Measurements from ENCODE around the gene TNRC6B.

TNRC6B gene

GRCh38 chr22:40368836-40369235 lies 191.1 kb downstream of the TNRC6B start:
- H2BK12ac ChIP-seq (ENCODE audit: low read length in 2 of 2), result no peak overlapping the region
- H3K18ac ChIP-seq (ENCODE audit: low read depth in 1 of 2, low read length in 2 of 2), result no peak overlapping the region
- H3K9me3 ChIP-seq (ENCODE audit: control insufficient read depth, low read length), result no peaks in the 10 kb centered on the region
- no peak overlapping the region for H4K91ac ChIP-seq (ENCODE audit: low read length)
- H3K36me3 ChIP-seq (ENCODE audit: control insufficient read depth in 1 of 2, insufficient read depth in 2 of 2, low read depth in 1 of 2, low read length in 2 of 2), result peaks cover 21 to 53% of the 10 kb centered on the region in 2 experiments
- H3K27ac ChIP-seq (ENCODE audit: low read length, poor library complexity, severe bottlenecking), result no peak overlapping the region
- H3K4me1 ChIP-seq (ENCODE audit: control insufficient read depth, insufficient read depth, low read depth, low read length), result peaks cover 7% of the 10 kb centered on the region
- no peak overlapping the region for H3K4me2 ChIP-seq (ENCODE audit: low read length, poor library complexity, severe bottlenecking)
- no peak overlapping the region for H3K23ac ChIP-seq (ENCODE audit: low read length in 2 of 2)
- H2AK5ac ChIP-seq (ENCODE audit: low read length, severe bottlenecking), result no peak overlapping the region
- no peak overlapping the region for H2BK120ac ChIP-seq (ENCODE audit: low read depth, low read length)
- no peak for DNase-seq
- H3K14ac ChIP-seq (ENCODE audit: low read length in 2 of 2), result no peak overlapping the region
- no peak overlapping the region for H3K9ac ChIP-seq (ENCODE audit: low read length)
- no peak overlapping the region for H3K4ac ChIP-seq (ENCODE audit: low read depth in 1 of 2, low read length in 2 of 2)
- no peaks in the 10 kb centered on the region for H3K27me3 ChIP-seq (ENCODE audit: control insufficient read depth in 1 of 2, insufficient read depth in 1 of 2, low read length in 2 of 2)
- H4K8ac ChIP-seq (ENCODE audit: low read length), result no peak overlapping the region
- no peak overlapping the region for H2BK15ac ChIP-seq (ENCODE audit: low read depth, poor library complexity, severe bottlenecking)
- 100% methylated on average over 1 of the region's 3 CpGs for WGBS
- H3K4me3 ChIP-seq (ENCODE audit: insufficient read depth in 1 of 2, low read depth in 1 of 2, low read length in 2 of 2), result no peak overlapping the region
- no peak overlapping the region for H2BK5ac ChIP-seq (ENCODE audit: low read depth, low read length, poor library complexity, severe bottlenecking)
- peaks cover 11% of the 10 kb centered on the region for H3K79me1 ChIP-seq (replicated peaks; ENCODE audit: low read length, poor library complexity, severe bottlenecking)
- no peak overlapping the region for H2AFZ ChIP-seq (ENCODE audit: low read depth, low read length)

GRCh38 chr22:40374567-40374966 lies 196.8 kb downstream of the TNRC6B start:
- no peak overlapping the region for H4K91ac ChIP-seq (ENCODE audit: low read length)
- no peak overlapping the region for H3K4me2 ChIP-seq (ENCODE audit: low read length, poor library complexity, severe bottlenecking)
- no peaks in the 10 kb centered on the region for H3K27me3 ChIP-seq (ENCODE audit: control insufficient read depth in 1 of 2, insufficient read depth in 1 of 2, low read length in 2 of 2)
- no peak overlapping the region for H2BK5ac ChIP-seq (ENCODE audit: low read depth, low read length, poor library complexity, severe bottlenecking)
- H2BK120ac ChIP-seq (ENCODE audit: low read depth, low read length), result no peak overlapping the region
- H3K36me3 ChIP-seq (ENCODE audit: control insufficient read depth in 1 of 2, insufficient read depth in 2 of 2, low read depth in 1 of 2, low read length in 2 of 2), result peaks cover 0 to 11% of the 10 kb centered on the region in 2 experiments
- no peak overlapping the region for H3K14ac ChIP-seq (ENCODE audit: low read length in 2 of 2)
- no peak overlapping the region for H2AFZ ChIP-seq (ENCODE audit: low read depth, low read length)
- H2BK12ac ChIP-seq (ENCODE audit: low read length in 2 of 2), result no peak overlapping the region
- no peak overlapping the region for H3K23ac ChIP-seq (ENCODE audit: low read length in 2 of 2)
- no peak overlapping the region for H4K8ac ChIP-seq (ENCODE audit: low read length)
- peaks cover 37% of the 10 kb centered on the region for H3K79me1 ChIP-seq (replicated peaks; ENCODE audit: low read length, poor library complexity, severe bottlenecking)
- H3K9ac ChIP-seq (ENCODE audit: low read length), result no peak overlapping the region
- no peak overlapping the region for H3K18ac ChIP-seq (ENCODE audit: low read depth in 1 of 2, low read length in 2 of 2)
- H2BK15ac ChIP-seq (ENCODE audit: low read depth, poor library complexity, severe bottlenecking), result no peak overlapping the region
- no peak overlapping the region for H2AK5ac ChIP-seq (ENCODE audit: low read length, severe bottlenecking)
- H3K4me1 ChIP-seq (ENCODE audit: control insufficient read depth, insufficient read depth, low read depth, low read length), result peaks cover 3% of the 10 kb centered on the region
- DNase-seq, result no peak
- no peaks in the 10 kb centered on the region for H3K9me3 ChIP-seq (ENCODE audit: control insufficient read depth, low read length)
- no peak overlapping the region for H3K4ac ChIP-seq (ENCODE audit: low read depth in 1 of 2, low read length in 2 of 2)
- WGBS, result 97% methylated on average over 8 of the region's 8 CpGs
- H3K27ac ChIP-seq (ENCODE audit: low read length, poor library complexity, severe bottlenecking), result no peak overlapping the region
- no peak overlapping the region for H3K4me3 ChIP-seq (ENCODE audit: insufficient read depth in 1 of 2, low read depth in 1 of 2, low read length in 2 of 2)

GRCh38 chr22:40376149-40376548 lies 198.4 kb downstream of the TNRC6B start:
- H3K4me3 ChIP-seq (ENCODE audit: insufficient read depth in 1 of 2, low read depth in 1 of 2, low read length in 2 of 2), result no peak overlapping the region
- no peak overlapping the region for H3K4ac ChIP-seq (ENCODE audit: low read depth in 1 of 2, low read length in 2 of 2)
- no peak overlapping the region for H3K14ac ChIP-seq (ENCODE audit: low read length in 2 of 2)
- H3K23ac ChIP-seq (ENCODE audit: low read length in 2 of 2), result no peak overlapping the region
- peaks cover 0 to 11% of the 10 kb centered on the region in 2 experiments for H3K36me3 ChIP-seq (ENCODE audit: control insufficient read depth in 1 of 2, insufficient read depth in 2 of 2, low read depth in 1 of 2, low read length in 2 of 2)
- H3K27ac ChIP-seq (ENCODE audit: low read length, poor library complexity, severe bottlenecking), result no peak overlapping the region
- H3K27me3 ChIP-seq (ENCODE audit: control insufficient read depth in 1 of 2, insufficient read depth in 1 of 2, low read length in 2 of 2), result no peaks in the 10 kb centered on the region
- H2BK5ac ChIP-seq (ENCODE audit: low read depth, low read length, poor library complexity, severe bottlenecking), result no peak overlapping the region
- H3K9me3 ChIP-seq (ENCODE audit: control insufficient read depth, low read length), result no peaks in the 10 kb centered on the region
- no peak overlapping the region for H3K4me2 ChIP-seq (ENCODE audit: low read length, poor library complexity, severe bottlenecking)
- no peak for DNase-seq
- 100% methylated on average over 4 of the region's 5 CpGs for WGBS
- H3K18ac ChIP-seq (ENCODE audit: low read depth in 1 of 2, low read length in 2 of 2), result no peak overlapping the region
- no peak overlapping the region for H4K8ac ChIP-seq (ENCODE audit: low read length)
- peaks cover 41% of the 10 kb centered on the region for H3K79me1 ChIP-seq (replicated peaks; ENCODE audit: low read length, poor library complexity, severe bottlenecking)
- H2BK120ac ChIP-seq (ENCODE audit: low read depth, low read length), result no peak overlapping the region
- H3K4me1 ChIP-seq (ENCODE audit: control insufficient read depth, insufficient read depth, low read depth, low read length), result peaks cover 1% of the 10 kb centered on the region
- H3K9ac ChIP-seq (ENCODE audit: low read length), result no peak overlapping the region
- H4K91ac ChIP-seq (ENCODE audit: low read length), result no peak overlapping the region
- H2BK12ac ChIP-seq (ENCODE audit: low read length in 2 of 2), result no peak overlapping the region
- H2AFZ ChIP-seq (ENCODE audit: low read depth, low read length), result no peak overlapping the region
- H2AK5ac ChIP-seq (ENCODE audit: low read length, severe bottlenecking), result no peak overlapping the region
- no peak overlapping the region for H2BK15ac ChIP-seq (ENCODE audit: low read depth, poor library complexity, severe bottlenecking)

- H3K4me2 ChIP-seq (ENCODE audit: low read length, poor library complexity, severe bottlenecking), result no peak overlapping the region
- no peak overlapping the region for H3K14ac ChIP-seq (ENCODE audit: low read length in 2 of 2)
- no peak overlapping the region for H4K91ac ChIP-seq (ENCODE audit: low read length)
- peaks cover 0 to 15% of the 10 kb centered on the region in 2 experiments for H3K36me3 ChIP-seq (ENCODE audit: control insufficient read depth in 1 of 2, insufficient read depth in 2 of 2, low read depth in 1 of 2, low read length in 2 of 2)
- no peaks in the 10 kb centered on the region for H3K9me3 ChIP-seq (ENCODE audit: control insufficient read depth, low read length)
- H3K9ac ChIP-seq (ENCODE audit: low read length), result no peak overlapping the region
- H2BK12ac ChIP-seq (ENCODE audit: low read length in 2 of 2), result no peak overlapping the region
- H3K27me3 ChIP-seq (ENCODE audit: control insufficient read depth in 1 of 2, insufficient read depth in 1 of 2, low read length in 2 of 2), result no peaks in the 10 kb centered on the region
- H2AK5ac ChIP-seq (ENCODE audit: low read length, severe bottlenecking), result no peak overlapping the region
- no peak overlapping the region for H2AFZ ChIP-seq (ENCODE audit: low read depth, low read length)
- H3K4me3 ChIP-seq (ENCODE audit: insufficient read depth in 1 of 2, low read depth in 1 of 2, low read length in 2 of 2), result no peak overlapping the region
- H2BK120ac ChIP-seq (ENCODE audit: low read depth, low read length), result no peak overlapping the region
- peaks cover 46% of the 10 kb centered on the region for H3K79me1 ChIP-seq (replicated peaks; ENCODE audit: low read length, poor library complexity, severe bottlenecking)
- no peak overlapping the region for H3K4ac ChIP-seq (ENCODE audit: low read depth in 1 of 2, low read length in 2 of 2)
- WGBS, result 100% methylated on average over 2 of the region's 2 CpGs
- H4K8ac ChIP-seq (ENCODE audit: low read length), result no peak overlapping the region
- H3K27ac ChIP-seq (ENCODE audit: low read length, poor library complexity, severe bottlenecking), result no peak overlapping the region
- H3K23ac ChIP-seq (ENCODE audit: low read length in 2 of 2), result no peak overlapping the region
- H2BK5ac ChIP-seq (ENCODE audit: low read depth, low read length, poor library complexity, severe bottlenecking), result no peak overlapping the region
- H2BK15ac ChIP-seq (ENCODE audit: low read depth, poor library complexity, severe bottlenecking), result no peak overlapping the region
- H3K18ac ChIP-seq (ENCODE audit: low read depth in 1 of 2, low read length in 2 of 2), result no peak overlapping the region
- no peak for DNase-seq
- peaks cover 1% of the 10 kb centered on the region for H3K4me1 ChIP-seq (ENCODE audit: control insufficient read depth, insufficient read depth, low read depth, low read length)
These were observed 200.2 kb downstream of the TNRC6B start for GRCh38 chr22:40377931-40378330.

Measured in mesenchymal stem cell (in vitro differentiated cells and primary cell).